MM.1S (cell line): ENCODE data around the gene PIK3CD.

Experiments used
- DNase-seq: peaks from one replicate; pipeline ENCODE4 v3.0.0-alpha.2; 2015
- H2AFZ ChIP-seq: fragments of 300-600 bp; sonication (generic); 2 replicates; pipeline ENCODE4 v1.6.0; 2016; ENCODE audit warnings: antibody characterized with exemption, low read length
- H3F3A ChIP-seq: fragments of 300-600 bp; sonication (generic); 2 replicates; pipeline ENCODE4 v1.6.1; 2016; ENCODE audit warnings: mild to moderate bottlenecking, antibody characterized with exemption, low read length, moderate library complexity, mixed read lengths; ENCODE audit not compliant: insufficient read depth
- H3K27ac ChIP-seq: fragments of 300-600 bp; sonication (generic); 2 replicates; pipeline ENCODE4 v1.5.1; 2016; ENCODE audit warnings: mild to moderate bottlenecking, low read length
- H3K27me3 ChIP-seq: fragments of 300-600 bp; sonication (generic); replicated peaks from 2 replicates; pipeline ENCODE4 v1.6.0; 2016; ENCODE audit warnings: low read length; ENCODE audit not compliant: insufficient read depth
- H3K36me3 ChIP-seq: fragments of 300-600 bp; sonication (generic); replicated peaks from 2 replicates; pipeline ENCODE4 v1.6.1; 2016; ENCODE audit warnings: mild to moderate bottlenecking, low read length, mixed read lengths; ENCODE audit not compliant: insufficient read depth
- H3K4me1 ChIP-seq: fragments of 300-600 bp; sonication (generic); 2 replicates; pipeline ENCODE4 v1.6.1; 2016; ENCODE audit warnings: low read length, mixed read lengths
- H3K4me2 ChIP-seq: fragments of 300-600 bp; sonication (generic); 2 replicates; pipeline ENCODE4 v1.6.0; 2016; ENCODE audit warnings: low read depth, low read length
- H3K4me3 ChIP-seq: fragments of 300-600 bp; sonication (generic); 2 replicates; pipeline ENCODE4 v1.5.1; 2016; ENCODE audit warnings: low read length, mixed read lengths
- H3K79me2 ChIP-seq: fragments of 300-600 bp; sonication (generic); 2 replicates; pipeline ENCODE4 v1.6.1; 2016; ENCODE audit warnings: mixed run types, low read length, mixed read lengths
- H3K9ac ChIP-seq: fragments of 300-600 bp; sonication (generic); 2 replicates; pipeline ENCODE4 v1.6.1; 2016; ENCODE audit warnings: low read length, mixed read lengths
- H3K9me2 ChIP-seq: fragments of 300-600 bp; sonication (generic); replicated peaks from 2 replicates; pipeline ENCODE4 v1.6.1; 2016; ENCODE audit warnings: mild to moderate bottlenecking, low read length, mixed read lengths; ENCODE audit not compliant: insufficient read depth
- H3K9me3 ChIP-seq: fragments of 300-600 bp; sonication (generic); replicated peaks from 2 replicates; pipeline ENCODE4 v1.6.1; 2016; ENCODE audit warnings: mild to moderate bottlenecking, low read length, mixed read lengths; ENCODE audit not compliant: insufficient read depth
- H4K20me1 ChIP-seq: fragments of 300-600 bp; sonication (generic); 2 replicates; pipeline ENCODE4 v1.6.1; 2016; ENCODE audit warnings: mild to moderate bottlenecking, low read length, moderate library complexity, mixed read lengths; ENCODE audit not compliant: insufficient read depth
- EZH2 ChIP-seq: fragments of 300-600 bp; sonication (generic); optimal IDR thresholded peaks from 2 replicates; pipeline ENCODE3; 2017; ENCODE audit warnings: low read depth, mild to moderate bottlenecking, antibody characterized with exemption, low read length, mixed read lengths
- EZH2phosphoT487 ChIP-seq: fragments of 300-600 bp; sonication (generic); IDR thresholded peaks from 2 replicates; pipeline ENCODE4 v1.6.1; 2018; ENCODE audit warnings: antibody characterized with exemption, low read length
- TF ChIP-seq, protein P1 (sequence below): fragments of 300-600 bp; sonication (generic); IDR thresholded peaks from 2 replicates; pipeline ENCODE4 v1.5.1; 2016; ENCODE audit warnings: antibody characterized with exemption, low read length, mixed read lengths

PIK3CD gene

DNA sequence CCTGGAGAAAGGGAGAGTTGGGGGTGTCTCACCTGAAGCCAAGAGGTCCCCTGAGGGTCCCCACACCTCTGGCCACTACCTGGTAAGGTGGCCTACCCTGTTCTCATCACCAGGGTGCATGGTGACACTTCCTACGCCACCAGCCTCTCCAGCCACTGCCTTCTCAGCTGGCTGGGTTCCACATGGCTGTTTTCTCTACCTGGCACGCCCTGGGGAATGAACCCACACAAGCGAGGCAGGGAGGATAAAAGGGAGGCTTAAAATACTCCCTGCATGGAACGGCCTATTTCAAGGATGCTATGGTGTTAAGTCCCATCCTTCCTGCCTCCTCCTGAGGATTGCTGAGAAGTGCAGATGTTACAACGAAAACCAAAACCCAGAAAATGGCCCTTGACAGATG lies 84.7 kb downstream of the PIK3CD start:
- no peaks in the 10 kb centered on the region for H3F3A ChIP-seq
- no peaks in the 10 kb centered on the region for H3K27me3 ChIP-seq
- no peak overlapping the region for H3K9ac ChIP-seq
- H3K4me3 ChIP-seq, result no peak overlapping the region
- H3K9me2 ChIP-seq, result no peaks in the 10 kb centered on the region
- TF ChIP-seq, protein P1, sequence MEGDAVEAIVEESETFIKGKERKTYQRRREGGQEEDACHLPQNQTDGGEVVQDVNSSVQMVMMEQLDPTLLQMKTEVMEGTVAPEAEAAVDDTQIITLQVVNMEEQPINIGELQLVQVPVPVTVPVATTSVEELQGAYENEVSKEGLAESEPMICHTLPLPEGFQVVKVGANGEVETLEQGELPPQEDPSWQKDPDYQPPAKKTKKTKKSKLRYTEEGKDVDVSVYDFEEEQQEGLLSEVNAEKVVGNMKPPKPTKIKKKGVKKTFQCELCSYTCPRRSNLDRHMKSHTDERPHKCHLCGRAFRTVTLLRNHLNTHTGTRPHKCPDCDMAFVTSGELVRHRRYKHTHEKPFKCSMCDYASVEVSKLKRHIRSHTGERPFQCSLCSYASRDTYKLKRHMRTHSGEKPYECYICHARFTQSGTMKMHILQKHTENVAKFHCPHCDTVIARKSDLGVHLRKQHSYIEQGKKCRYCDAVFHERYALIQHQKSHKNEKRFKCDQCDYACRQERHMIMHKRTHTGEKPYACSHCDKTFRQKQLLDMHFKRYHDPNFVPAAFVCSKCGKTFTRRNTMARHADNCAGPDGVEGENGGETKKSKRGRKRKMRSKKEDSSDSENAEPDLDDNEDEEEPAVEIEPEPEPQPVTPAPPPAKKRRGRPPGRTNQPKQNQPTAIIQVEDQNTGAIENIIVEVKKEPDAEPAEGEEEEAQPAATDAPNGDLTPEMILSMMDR, result no peak
- TF ChIP-seq EZH2 (no peak), EZH2phosphoT487 (no peak)
- no peaks in the 10 kb centered on the region for H3K79me2 ChIP-seq
- no peaks in the 10 kb centered on the region for H4K20me1 ChIP-seq
- no peak overlapping the region for H3K4me2 ChIP-seq
- H2AFZ ChIP-seq, result no peak overlapping the region
- H3K36me3 ChIP-seq, result peaks cover 4% of the 10 kb centered on the region; the same call in 1 of the 2 replicates
- H3K4me1 ChIP-seq, result no peaks in the 10 kb centered on the region
- H3K9me3 ChIP-seq, result no peaks in the 10 kb centered on the region
- DNase-seq, result no peak
- no peak overlapping the region for H3K27ac ChIP-seq

DNA sequence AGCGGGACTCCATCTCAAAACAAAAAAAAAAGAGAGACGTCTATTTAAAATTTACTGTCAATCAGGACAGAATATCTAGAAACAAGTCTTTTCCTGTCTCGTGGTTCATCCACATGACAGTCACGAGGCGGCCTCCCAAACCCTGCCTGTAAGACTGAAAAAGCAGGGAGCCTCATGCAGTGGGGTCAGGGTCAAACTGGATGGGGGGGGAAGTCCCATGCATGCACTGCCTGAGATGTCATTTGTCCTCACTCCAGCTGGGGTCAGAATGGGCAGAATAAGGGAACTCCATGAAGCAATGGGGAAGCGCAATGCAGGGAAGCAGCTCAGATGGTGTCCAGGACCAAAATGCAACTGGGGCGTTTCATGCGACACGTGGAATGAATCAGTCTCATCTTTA lies 85.5 kb downstream of the PIK3CD start:
- no peak overlapping the region for H3K4me2 ChIP-seq
- H3K36me3 ChIP-seq, result peaks cover 4% of the 10 kb centered on the region; the same call in 1 of the 2 replicates
- H3K4me1 ChIP-seq, result no peaks in the 10 kb centered on the region

DNA sequence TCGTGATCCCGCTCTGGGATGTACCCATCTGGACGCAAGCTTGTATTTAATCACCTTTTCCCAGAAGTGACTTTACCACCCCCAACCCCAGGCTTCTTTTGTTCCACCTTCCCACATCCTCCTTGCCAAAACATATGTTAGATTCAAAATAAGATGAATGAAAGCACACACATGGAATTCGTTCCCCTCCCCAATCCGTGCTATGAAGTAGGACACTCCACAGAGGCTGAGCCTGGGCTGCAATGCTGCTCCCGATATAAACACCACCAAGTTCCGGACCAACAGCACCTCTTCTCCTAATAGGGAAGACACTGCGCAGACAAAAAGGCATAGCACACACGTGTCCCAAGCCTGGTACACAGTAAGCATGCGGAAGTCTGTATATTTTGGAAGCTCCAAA lies 86.1 kb downstream of the PIK3CD start:
- no peaks in the 10 kb centered on the region for H4K20me1 ChIP-seq

More for the DNA sequence above, 85.5 kb downstream of the PIK3CD start:
- H3K79me2 ChIP-seq, result no peaks in the 10 kb centered on the region
- no peak for TF ChIP-seq EZH2
- TF ChIP-seq EZH2phosphoT487, result no peak
- TF ChIP-seq, protein P1, result no peak
- no peak overlapping the region for H3K9ac ChIP-seq
- no peaks in the 10 kb centered on the region for H3K9me2 ChIP-seq
- H3K27me3 ChIP-seq, result no peaks in the 10 kb centered on the region
- no peak overlapping the region for H3K27ac ChIP-seq
- no peaks in the 10 kb centered on the region for H3K9me3 ChIP-seq
- H2AFZ ChIP-seq, result no peak overlapping the region
- H4K20me1 ChIP-seq, result no peaks in the 10 kb centered on the region
- H3K4me3 ChIP-seq, result no peak overlapping the region
- DNase-seq, result no peak
- H3F3A ChIP-seq, result no peaks in the 10 kb centered on the region

More for the DNA sequence above, 86.1 kb downstream of the PIK3CD start:
- Histone ChIP-seq H2AFZ (no peak overlapping the region), H3K27ac (no peak overlapping the region), H3K9me3 (no peaks in the 10 kb centered on the region), H3K36me3 (peaks cover 4% of the 10 kb centered on the region; the same call in 1 of the 2 replicates), H3K9me2 (no peaks in the 10 kb centered on the region), H3K79me2 (no peaks in the 10 kb centered on the region), H3K9ac (no peak overlapping the region), H3F3A (no peaks in the 10 kb centered on the region), H3K4me2 (no peak overlapping the region), H3K4me3 (no peak overlapping the region), H3K27me3 (no peaks in the 10 kb centered on the region), H3K4me1 (no peaks in the 10 kb centered on the region)
- TF ChIP-seq EZH2 (no peak), EZH2phosphoT487 (no peak)
- TF ChIP-seq, protein P1, result no peak
- no peak for DNase-seq
